Fibroblast of skin of abdomen (primary cell): Measurements from ENCODE around the gene COX7B2.

Source experiments
- DNase-seq: peaks from one replicate; pipeline ENCODE4 v3.0.0-alpha.2; 2013

Gene COX7B2

DNA sequence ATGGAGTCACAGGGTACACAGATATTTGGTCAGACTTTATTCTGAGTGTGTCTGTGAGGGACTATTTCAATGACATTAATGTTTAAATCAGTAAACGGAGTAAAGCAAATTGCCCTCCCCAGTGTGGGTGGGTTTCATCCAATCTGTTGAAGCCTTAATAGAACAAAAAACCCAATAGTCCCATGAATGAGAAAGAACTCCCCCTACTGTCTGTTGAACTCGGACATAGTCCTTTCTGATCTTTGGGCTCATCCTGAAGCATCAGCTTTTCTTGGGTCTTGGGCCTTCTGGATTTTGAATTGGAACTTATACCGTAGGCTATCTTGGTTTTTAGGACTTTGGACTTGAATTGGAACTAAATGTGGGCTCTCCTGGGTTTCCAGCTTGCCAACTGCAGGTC is 193.6 kb downstream of the COX7B2 start:
- no peak for DNase-seq

DNA sequence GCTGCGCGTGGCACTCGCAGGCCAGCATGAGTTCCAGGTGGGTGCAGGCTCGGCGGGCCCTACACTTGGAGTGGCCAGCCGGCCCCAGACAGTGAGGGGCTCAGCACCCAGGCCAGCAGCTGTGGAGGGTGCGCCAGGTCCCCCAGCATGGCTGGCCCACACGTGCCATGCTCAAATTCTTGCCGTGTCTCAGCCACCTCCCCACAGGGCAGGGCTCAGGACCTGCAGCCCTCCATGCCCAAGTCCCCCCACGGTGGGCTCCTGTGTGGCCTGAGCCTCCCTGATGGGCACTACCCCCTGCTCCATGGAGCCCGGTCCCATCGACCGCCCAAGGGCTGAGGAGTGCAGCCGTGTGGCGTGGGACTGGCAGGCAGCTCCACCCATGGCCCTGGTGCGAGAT is 210.2 kb downstream of the COX7B2 start:
- DNase-seq, result no peak
